Stimulated activated CD4-positive, alpha-beta T cell treated with anti-CD3 and anti-CD28 coated beads, Interleukin-15, amount 100 ng/mL, for 48 hours (primary cell): Measurements from ENCODE around the gene AURKB.
"Not testable (repeated sequence)": the region's sequence is repeated elsewhere in the genome, so short reads cannot be mapped to it uniquely, and the experiment has no call there.

Source experiments
- DNase-seq, 2 donors: peaks; one replicate each; pipeline ENCODE4 v3.0.0-alpha.2; 2020; ENCODE audit warnings: low read depth in 2 of 2

AURKB gene

DNA sequence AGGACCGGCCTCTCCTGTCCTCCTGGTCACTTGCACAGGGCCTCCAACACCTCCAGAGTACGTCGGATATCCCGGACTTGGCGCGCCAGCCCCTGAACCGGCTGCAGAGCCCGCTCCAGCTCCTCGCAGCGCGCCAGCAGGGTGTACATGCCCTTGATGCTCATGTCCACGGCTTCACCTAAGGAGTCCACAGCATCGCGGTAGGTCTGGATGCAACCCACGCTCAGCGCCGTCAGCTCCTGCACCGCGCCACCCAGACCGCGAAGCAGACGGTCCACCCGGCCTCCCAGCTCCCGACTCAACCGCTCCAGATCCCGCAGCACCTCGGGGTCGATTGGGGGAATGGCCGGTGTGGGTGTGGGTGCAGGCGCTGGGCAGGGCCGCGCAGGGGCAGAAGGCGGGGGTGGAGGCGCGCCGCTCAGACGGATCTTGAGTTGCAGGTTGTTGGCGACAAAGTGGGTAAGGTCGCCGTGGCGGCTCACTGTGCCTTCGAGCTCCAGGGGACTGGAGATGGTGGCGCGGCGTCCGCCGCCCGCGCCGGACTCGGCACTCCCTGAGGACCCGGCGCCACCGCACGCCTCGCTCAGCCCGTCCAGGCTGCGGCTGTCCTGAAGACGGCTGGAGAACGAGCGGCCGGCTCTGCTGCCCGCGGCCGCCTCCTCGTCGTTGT, 21.2 kb downstream of the AURKB start:
- DNase-seq = no peak

DNA sequence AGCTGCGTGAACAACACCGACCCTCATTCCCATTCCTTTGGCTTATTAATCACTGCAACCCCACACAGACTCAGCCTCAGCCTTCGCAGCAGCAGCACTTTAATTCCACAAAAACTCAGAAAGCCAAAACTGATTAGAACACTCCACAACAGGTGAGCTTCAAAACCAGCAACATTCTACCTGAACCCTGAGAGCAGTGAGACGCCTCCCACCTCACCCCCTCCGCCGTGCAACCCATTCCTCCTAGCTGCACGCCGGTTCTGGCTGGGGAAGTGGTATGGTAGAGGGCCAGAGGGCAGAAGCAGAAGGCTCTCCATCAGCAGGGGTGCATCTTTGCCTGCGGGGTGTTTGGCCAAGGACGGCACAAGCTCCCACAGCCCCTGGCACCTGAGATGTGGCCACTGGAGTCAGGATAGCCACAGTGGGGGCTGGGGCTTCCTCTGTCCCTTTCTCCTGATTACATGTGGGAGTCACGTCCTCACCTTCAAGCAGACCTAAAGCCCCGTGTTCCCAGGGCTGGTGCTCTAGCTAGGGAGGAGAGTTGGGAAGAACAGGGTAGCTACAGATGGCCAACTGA, 22.0 kb downstream of the AURKB start:
- DNase-seq = no peak

DNA sequence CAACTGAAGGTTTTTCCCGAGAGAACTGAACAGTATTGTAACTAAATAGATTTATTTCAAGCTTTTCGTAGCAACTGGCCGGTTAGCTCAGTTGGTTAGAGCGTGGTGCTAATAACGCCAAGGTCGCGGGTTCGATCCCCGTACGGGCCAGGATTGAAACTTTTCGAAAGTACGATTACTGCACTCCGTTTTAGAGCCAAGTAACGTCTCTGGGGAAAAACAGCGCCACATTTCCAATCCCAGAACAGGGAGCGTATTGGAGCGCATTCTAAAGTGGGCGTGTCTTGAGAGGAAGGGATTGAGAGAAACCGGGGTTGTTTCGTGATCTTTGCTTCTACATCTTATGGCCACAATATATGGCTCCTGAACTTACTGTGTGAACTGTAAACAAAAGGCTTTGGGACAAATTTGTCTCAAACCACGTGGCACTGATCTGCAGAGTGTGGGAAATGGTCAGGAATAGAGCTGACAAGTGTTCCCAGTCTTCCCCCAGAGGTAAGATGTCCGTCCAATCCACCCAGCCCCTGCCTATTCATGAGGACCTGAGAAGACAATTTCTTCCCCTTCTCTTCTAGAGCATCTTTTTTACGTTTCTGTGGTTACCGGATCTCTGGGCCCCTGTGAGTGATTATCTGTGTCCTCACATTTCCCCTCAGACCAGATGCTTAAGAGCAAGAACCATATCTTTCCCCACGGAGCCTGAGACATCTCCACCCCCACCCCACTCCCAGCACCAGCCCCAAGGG, 22.7 kb downstream of the AURKB start:
- DNase-seq = peak; percentile 86 to 90

DNA sequence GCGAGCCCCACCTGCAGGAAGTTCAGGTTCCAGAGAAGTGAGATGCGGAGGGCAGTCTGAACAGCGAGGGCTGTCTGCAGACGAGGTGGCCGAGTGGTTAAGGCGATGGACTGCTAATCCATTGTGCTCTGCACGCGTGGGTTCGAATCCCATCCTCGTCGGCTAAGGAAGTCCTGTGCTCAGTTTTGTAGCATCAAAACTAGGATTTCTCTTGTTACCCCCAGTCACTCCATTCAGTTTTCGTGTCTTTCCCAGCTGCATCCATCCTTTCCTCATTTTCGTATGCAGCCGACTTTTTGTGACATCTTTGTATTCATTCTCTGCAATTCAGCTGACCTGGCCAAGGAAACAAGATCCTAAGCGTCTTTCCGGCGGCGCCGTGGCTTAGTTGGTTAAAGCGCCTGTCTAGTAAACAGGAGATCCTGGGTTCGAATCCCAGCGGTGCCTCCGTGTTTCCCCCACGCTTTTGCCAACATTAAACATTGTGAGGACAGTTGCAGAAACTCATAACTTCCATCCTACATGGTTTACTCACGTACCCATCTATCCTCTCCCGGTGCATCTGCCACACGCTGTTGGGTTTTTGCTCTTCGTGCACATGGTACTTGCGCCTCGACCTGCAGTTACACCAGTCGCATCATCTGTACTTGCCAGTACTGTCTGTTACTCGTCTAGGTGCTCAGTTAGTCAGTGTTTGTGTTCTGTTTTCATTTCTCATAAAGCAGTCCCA, 23.4 kb downstream of the AURKB start:
- peak; percentile 92 to 95 for DNase-seq

DNA sequence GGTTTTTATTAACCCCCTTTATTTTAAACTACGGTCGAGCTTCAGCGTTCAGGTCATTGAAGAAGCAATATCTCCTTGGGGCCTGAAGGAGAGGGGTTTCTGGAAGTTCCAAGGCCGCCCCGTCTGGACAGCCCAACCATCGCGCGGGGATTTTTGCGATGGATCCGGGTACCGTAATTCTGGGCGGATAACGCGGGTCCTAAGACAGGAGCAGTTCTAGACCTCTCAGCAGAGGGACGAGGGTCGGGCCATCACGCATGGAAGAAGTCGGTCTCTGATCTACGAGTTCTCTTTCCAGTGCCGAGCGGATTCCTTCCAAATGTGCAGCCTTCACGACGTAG, 24.0 kb downstream of the AURKB start:
- DNase-seq = no peak

DNA sequence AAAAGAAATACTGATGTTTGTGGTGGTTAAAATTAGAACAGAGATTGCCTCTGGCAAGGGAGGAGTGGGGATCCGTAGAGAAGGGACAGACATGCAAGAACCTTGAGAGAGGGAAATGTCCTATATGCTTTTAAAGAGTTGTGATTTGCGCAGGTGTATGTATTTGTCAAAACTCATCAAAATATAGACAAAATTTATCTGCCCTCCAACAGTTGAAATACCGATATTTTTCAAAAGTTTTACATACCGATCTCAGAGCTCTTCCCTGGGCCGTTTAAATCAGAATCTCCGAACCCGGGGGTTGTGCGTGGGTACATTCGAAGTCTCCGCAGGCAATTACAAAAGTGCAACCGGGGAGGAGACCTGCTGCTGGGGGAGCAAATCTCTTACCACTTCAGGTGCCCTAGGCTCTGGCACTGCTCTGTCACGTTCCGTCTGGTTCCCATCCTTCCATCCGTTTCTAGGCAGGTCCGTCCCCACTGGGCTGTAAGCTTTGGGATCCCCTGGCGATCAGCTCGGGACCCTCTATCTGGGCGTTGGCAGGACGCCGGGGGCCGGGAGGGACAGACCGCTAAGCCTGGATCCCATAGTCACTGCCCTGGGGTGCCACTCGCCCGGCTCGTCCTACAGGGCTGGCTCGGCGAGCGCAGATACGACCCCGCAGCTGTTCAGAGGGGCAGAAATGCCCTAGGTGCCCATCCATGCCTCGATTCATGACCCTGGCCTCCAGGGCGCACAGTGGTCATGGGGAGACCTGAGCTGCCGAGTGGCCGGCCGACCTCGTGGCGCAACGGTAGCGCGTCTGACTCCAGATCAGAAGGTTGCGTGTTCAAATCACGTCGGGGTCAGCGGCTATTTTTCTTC, 24.6 kb downstream of the AURKB start:
- DNase-seq = peak; percentile 82 to 87

DNA sequence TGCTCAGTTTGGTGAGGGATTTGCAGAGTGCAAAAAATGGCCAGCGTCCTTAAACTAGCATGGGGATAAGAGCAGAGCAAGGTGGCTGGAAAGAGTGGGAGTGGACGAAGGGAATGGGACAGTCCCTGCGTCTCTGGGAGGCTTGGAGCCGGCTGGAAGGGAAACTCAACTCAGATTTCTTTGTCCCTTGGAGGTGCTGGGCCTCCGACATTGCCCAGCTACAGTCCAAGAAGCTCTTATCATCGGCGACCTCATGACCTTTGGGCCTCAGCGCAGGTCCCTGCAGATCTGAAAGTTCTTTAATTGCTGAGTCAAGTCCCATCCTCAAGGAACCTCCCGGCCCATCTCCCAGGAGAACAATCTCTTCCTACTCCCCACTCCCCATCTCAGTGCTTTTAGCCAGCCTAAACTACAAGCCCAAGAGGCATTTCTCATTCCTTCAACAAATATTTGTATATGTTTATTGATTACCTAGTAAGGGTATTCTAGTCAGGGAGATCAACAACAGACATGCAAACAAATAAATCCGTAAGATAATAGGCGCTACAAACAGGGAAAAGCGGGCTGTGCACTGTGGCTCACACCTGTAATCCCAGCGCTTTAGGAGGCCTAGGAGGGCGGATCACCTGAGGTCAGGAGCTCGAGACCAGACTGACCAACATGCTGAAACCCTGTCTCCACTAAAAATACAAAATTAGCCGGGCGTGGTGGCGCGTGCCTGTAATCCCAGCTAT, 33.2 kb downstream of the AURKB start:
- DNase-seq = no peak

DNA sequence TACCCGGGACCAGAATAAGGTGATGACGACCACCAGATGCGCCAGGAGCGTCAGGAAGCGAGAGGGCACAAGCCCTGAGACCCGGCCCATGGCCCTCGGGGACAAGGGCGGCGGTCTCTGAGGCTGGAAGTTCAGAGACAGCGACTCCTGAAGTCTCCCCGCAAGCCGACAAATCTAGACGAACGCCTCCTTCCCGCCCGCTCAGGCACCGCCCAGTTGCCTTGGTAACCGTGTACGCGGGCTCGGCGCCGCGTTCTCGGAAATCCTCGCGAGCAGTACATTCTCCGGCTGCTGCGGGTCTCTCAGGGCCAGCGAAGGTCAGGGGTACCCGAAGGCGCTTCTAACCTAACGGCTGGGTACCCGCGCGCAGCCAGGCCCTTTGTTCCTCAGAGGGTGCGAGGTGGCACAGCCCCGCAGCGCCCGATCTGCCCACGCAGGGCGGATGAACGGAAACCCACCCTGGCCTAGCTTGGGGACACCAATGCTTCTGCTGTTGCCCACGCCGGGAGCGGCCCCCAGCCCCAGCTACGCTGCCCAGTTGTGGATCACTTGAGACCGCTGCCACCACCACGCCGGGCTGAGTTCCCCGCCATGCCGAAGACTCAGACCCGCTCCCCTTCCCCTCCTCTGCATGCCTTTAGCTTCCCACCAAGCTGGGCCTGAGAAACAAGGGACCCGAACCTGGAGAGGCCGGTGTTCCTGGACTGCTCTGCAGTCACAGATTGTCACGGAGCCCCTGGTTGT, 34.0 kb downstream of the AURKB start, which contains the start of gene TMEM107:
TSS of gene TMEM107 (minus strand) at position 184 of the 744 bp plus-strand sequence. CDS start at position 90, 94 bp downstream.
- peak; percentile 74 to 78 for DNase-seq

DNA sequence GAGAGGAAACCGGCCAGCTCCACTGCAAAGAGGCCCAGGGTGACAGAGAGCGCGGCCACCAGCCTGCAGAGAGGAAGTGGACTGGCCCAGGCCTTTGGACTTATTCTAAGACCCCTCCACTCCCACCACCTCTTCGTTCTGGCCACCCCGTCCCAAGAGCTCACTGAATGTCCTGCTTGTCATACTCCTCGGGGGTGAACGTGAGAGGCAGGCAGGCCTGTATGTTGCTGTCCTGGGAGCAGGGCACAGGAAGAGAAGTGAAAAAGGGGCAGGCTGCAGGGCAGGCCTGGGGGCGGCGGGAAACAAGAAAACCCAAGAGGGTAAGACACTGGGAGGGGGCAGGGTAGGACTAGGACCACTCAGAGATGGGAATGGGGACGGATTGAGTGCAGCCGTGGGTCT, 34.6 kb downstream of the AURKB start:
- no peak for DNase-seq

DNA sequence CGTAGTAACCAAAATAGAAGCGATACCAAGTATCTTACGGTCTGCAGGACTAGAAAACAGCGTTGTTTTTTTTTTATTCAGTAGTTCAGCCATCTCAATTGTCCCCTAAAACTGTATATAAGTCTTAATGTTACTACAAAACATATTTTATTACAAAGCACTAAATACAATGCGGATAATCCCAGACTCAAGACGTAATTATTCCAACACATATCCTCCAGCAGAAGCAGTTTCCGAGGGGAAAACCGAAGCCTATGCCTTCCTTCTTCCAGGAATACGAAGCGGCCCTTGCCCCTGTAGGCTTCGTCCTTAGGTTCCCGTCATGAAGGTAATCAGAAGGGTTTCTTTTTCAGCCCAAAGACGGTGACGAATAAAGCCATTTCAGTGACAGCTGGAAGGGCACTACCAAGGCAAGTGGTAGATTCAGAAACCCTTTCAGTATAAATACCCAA, 36.5 kb downstream of the AURKB start:
- no peak for DNase-seq

DNA sequence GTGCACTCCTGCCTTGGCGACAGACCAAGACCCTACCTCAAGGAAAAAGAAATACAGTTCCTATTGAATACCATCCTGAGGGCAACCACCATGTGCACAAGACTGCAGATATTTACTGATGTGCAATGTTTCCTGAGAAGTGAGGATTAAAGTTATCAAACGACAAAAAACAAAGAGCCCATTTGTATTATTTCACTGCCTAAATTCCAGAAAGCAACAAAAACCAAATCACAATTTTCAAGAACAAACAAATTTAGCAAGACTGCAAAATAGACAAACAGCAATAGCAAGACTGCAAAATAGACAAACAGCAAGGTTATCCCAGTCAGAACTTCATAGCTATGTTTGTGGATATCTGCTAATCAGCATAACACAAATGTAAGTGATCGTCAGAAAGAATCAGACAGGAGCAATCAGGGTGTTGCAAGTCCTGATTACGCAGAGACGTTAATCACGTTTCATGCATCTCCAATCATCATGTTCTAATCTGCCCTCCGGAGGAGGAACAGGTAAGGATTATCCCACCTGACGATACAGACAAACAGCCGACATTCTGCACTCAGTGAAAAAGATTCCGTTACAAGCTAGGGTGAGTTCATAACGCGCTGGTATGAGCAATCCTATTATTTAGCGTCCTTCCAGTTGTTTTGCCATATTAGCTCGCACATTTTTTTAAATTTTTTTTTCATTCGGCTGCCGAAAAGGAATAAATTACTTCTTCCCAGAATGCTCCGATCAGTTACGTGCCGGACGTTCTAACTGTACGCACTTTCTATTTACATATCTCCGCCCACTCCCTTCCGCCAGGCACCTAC, 37.1 kb downstream of the AURKB start:
- DNase-seq = peak; percentile 77

DNA sequence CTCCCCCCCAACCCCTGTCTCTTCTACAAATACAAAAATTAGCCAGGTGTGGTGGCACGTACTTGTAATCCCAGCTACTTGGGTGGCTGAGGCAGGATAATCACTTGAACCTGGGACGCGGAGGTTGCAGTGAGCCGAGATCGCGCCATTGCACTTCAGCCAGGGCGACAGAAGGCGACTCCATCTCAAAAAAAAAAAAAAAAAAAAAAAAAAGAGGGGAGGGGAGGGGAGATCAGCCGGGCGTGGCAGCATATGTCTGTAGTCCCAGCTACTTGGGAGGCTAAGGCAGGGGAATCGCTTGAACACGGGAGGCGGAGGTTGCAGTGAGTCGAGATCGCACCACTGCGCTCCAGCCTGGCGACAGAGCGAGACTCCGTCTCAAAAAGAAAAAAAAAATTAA, 40.2 kb downstream of the AURKB start:
- DNase-seq = not testable (repeated sequence)

DNA sequence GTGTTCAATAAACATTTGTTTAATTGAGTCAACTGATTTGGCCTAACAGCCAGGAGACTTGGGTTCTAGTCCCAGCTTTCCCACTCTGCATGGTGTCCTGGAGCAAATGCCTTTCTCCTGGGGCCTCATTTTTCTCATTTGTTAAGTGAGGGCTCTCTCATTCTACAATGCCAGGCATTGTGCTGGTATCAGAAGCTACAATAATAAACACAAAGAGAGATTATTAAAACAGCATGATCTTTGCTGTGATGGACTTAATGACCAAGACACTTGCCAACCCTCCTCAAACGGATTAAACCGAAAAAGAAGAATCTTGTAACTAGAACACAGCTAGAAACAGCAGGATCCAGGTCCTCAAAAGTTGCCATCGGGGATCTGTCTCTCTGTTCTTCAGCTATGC, 42.8 kb downstream of the AURKB start:
- DNase-seq = no peak

DNA sequence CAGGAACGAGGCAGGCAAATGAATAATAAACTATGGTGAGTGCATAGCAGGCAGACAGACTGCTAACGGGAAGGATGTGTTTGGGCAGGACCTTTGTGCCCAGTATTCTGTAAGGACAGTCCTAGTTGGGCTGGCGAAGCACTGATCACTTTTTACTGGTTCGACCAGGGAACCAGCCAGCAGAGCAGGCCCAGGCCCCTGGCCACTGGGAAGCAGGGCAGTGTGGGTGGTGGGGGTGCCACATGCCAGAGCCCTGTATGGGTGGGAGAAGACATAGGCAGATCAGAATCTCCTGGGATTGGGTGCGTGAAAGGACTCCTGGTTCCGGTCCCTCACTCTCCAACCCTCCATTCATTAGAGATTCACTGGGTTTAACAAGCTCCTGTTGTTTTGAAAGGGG, 43.6 kb downstream of the AURKB start:
- DNase-seq = no peak

DNA sequence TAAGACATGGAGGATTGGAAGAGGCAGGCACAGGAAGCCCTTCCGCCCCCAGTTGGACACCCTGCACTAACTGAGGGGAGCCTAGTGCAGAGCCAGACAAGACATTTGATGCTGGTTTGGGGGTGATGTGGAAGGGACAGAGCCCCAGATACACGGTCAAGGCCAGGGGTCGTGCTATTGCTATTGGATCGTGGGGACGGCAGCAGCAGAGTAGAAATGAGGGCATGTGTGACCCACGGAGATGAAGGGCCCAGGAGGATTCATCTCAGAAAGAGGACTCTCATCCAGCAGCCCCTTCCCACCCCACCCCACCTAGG, 45.6 kb downstream of the AURKB start:
- DNase-seq = no peak

DNA sequence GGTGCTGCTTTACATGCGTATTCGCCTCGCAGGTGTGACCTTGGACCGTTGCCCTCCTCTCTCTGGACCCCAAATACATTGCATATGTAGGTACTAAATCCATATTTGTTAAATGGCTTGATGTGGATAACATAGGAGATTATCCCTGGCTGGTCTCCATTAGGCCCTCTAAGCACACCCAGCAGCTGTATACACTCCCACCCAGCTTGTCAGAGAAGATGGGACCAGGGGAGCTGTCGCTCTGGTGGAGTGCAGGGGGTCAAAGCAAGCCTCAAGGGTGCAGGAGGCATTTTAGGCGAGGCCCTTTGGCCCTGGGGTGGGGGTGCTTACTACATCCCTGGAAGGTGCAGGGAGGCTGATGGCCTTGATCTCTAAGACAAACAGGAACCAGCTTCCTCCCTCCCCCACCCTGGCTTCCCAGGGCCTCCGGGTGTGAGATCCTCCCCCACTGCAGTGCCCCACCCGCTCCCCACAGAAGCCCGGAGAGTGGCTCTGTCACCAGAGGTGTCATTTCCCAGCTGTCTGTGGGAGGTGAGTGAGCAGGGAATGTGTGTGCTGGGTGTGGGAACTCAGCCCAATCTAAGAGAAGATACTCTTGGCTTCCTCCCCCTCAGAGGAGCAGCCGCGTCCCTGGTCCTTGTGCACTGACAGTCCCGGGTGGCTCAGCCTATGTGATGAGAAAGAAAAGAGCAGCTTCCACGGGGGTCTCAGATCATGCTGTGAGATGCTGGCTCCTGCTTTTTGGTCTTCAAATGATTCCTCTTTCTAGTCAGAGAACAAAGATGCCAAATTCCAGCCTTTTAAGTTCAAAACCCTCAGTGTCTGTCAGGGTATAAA, 46.2 kb downstream of the AURKB start:
- DNase-seq = peak in 1 of 2 donors; percentile 80

DNA sequence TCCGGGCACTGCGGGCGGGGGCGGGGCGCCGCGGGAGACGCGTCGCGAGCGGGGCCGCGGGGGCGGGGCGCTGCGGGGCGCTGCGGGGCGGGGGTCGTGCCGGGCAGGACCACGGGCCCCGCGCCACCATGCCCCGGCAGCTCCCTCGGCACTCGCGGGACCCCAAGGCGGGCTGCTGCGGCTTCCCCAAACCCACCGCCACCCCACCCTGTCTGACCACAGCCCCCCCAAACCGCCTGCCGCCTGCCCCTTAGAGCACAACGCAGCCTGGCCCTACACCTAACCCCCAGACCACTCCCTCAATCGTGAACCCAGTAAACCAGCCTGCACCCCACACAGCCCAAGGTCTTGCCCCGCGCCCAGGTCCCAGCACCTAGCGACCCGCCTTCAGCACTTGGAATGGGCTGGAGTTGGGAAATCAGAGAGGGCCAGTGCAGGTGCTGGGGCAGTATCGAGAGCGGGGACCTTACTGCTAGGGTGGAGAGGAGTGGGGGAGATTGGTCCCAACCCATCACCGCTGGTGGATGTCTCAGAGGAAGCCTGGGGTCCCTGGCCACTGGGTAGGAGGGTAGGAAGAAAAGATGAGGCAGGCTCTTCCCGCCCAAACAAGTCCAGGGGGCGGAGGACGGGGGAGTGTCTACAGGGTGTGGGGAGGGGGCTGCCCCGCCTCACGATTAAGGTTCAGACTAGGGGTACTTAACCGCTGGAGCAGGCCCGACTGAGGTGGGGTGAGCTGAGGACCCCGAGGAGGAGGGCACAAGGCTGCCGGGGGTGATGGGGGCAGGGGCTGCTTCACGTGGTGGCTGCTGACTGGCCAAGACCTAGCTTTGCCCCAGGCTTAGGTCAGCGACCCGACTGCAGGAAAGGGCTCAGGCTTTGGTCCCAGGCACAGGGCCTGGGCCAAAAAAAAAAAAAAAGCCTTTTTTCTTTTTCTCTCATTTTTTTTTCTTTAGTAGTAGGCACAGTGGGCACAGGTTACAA, 47.1 kb downstream of the AURKB start:
- DNase-seq = no peak
